ENCODE results near the gene USH1G.

DNA sequence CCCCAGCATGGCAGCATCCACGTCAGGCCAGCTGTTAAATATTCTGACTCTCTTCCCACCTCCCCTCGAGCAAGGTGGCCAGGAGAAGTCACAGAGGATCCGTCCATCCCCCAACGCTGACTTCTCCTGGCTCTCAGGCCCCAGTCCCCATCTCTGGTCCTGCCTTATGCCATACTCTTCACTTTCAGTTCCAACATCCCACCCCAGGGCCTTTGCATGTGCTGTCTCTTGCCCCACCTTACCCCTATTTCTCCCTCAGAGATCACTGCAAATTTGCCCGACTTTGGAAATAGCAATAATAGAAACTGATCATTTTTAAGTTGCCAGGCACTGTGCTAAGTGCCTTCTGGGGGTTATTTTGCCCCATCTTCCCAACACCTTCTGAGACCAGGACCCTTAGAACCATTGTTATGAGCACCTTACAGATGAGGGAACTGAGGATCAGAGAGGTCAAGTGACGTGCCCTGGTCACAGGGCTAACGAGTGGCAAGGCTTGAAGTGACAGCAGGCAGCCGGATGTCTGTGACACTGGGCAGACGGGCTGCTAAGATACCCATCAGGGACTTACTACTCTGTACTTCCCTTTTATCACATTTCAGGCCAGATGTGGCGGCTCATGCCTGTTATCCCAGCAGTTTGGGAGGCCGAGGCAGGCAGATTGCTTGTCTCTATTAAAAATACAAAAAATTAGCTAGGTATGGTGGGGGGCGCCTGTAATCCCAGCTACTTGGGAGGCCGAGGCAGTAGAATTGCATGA, 31.8 kb upstream of the USH1G start:
- no peak for TF ChIP-seq POLR2AphosphoS5 (IDR thresholded peaks at IDR 0.05)
- TF ChIP-seq EP300 (IDR thresholded peaks at IDR 0.05; ENCODE audit: low read depth) = no peak
- TF ChIP-seq, protein P1, sequence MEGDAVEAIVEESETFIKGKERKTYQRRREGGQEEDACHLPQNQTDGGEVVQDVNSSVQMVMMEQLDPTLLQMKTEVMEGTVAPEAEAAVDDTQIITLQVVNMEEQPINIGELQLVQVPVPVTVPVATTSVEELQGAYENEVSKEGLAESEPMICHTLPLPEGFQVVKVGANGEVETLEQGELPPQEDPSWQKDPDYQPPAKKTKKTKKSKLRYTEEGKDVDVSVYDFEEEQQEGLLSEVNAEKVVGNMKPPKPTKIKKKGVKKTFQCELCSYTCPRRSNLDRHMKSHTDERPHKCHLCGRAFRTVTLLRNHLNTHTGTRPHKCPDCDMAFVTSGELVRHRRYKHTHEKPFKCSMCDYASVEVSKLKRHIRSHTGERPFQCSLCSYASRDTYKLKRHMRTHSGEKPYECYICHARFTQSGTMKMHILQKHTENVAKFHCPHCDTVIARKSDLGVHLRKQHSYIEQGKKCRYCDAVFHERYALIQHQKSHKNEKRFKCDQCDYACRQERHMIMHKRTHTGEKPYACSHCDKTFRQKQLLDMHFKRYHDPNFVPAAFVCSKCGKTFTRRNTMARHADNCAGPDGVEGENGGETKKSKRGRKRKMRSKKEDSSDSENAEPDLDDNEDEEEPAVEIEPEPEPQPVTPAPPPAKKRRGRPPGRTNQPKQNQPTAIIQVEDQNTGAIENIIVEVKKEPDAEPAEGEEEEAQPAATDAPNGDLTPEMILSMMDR (IDR thresholded peaks at IDR 0.05) = no peak

All from transverse colon (tissue), 4 donors.